ENCODE results near the gene ATP2C2. TPM values are rescaled to one million over a fixed set of nuclear protein-coding genes. Genes with fewer than 3 reads are reported as not detected.

ATP2C2 gene
- total RNA-seq, 1 experiment from 2014 or later, result 4.3 TPM

DNA sequence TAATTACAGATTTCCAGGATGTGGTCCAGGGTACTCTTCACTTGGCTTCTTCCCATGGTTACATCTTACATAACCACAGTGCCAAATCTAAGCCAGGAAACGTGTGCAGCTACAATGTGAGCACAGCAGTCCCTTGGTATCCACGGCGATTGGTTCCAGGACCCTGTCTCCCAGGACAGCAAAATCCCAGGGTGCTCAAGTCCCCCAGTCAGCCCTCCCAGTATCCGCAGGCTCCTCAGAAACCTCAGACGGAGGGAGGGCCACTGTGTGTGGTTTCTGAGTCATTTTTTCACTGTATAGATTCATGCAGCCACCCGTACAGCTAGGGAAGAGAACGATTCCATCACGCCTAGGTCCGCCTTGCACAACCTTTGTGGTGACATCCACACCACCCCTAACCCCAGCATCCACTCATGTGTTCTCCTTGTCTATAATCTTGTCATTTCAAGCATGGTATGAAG lies 11.1 kb upstream of the ATP2C2 start (continued):
- TF ChIP-seq, protein P1, sequence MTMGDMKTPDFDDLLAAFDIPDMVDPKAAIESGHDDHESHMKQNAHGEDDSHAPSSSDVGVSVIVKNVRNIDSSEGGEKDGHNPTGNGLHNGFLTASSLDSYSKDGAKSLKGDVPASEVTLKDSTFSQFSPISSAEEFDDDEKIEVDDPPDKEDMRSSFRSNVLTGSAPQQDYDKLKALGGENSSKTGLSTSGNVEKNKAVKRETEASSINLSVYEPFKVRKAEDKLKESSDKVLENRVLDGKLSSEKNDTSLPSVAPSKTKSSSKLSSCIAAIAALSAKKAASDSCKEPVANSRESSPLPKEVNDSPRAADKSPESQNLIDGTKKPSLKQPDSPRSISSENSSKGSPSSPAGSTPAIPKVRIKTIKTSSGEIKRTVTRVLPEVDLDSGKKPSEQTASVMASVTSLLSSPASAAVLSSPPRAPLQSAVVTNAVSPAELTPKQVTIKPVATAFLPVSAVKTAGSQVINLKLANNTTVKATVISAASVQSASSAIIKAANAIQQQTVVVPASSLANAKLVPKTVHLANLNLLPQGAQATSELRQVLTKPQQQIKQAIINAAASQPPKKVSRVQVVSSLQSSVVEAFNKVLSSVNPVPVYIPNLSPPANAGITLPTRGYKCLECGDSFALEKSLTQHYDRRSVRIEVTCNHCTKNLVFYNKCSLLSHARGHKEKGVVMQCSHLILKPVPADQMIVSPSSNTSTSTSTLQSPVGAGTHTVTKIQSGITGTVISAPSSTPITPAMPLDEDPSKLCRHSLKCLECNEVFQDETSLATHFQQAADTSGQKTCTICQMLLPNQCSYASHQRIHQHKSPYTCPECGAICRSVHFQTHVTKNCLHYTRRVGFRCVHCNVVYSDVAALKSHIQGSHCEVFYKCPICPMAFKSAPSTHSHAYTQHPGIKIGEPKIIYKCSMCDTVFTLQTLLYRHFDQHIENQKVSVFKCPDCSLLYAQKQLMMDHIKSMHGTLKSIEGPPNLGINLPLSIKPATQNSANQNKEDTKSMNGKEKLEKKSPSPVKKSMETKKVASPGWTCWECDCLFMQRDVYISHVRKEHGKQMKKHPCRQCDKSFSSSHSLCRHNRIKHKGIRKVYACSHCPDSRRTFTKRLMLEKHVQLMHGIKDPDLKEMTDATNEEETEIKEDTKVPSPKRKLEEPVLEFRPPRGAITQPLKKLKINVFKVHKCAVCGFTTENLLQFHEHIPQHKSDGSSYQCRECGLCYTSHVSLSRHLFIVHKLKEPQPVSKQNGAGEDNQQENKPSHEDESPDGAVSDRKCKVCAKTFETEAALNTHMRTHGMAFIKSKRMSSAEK (CRISPR knock-in tag; IDR thresholded peaks at IDR 0.05; ENCODE audit: borderline replicate concordance), result no peak
- TF ChIP-seq, protein P2, sequence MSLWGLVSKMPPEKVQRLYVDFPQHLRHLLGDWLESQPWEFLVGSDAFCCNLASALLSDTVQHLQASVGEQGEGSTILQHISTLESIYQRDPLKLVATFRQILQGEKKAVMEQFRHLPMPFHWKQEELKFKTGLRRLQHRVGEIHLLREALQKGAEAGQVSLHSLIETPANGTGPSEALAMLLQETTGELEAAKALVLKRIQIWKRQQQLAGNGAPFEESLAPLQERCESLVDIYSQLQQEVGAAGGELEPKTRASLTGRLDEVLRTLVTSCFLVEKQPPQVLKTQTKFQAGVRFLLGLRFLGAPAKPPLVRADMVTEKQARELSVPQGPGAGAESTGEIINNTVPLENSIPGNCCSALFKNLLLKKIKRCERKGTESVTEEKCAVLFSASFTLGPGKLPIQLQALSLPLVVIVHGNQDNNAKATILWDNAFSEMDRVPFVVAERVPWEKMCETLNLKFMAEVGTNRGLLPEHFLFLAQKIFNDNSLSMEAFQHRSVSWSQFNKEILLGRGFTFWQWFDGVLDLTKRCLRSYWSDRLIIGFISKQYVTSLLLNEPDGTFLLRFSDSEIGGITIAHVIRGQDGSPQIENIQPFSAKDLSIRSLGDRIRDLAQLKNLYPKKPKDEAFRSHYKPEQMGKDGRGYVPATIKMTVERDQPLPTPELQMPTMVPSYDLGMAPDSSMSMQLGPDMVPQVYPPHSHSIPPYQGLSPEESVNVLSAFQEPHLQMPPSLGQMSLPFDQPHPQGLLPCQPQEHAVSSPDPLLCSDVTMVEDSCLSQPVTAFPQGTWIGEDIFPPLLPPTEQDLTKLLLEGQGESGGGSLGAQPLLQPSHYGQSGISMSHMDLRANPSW (CRISPR knock-in tag; conservative IDR thresholded peaks at IDR 0.05; ENCODE audit: low read depth), result no peak
- TF ChIP-seq ZNF121 (CRISPR knock-in tag; IDR thresholded peaks at IDR 0.05), result no peak
- TF ChIP-seq, protein P3, sequence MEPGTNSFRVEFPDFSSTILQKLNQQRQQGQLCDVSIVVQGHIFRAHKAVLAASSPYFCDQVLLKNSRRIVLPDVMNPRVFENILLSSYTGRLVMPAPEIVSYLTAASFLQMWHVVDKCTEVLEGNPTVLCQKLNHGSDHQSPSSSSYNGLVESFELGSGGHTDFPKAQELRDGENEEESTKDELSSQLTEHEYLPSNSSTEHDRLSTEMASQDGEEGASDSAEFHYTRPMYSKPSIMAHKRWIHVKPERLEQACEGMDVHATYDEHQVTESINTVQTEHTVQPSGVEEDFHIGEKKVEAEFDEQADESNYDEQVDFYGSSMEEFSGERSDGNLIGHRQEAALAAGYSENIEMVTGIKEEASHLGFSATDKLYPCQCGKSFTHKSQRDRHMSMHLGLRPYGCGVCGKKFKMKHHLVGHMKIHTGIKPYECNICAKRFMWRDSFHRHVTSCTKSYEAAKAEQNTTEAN (CRISPR knock-in tag; IDR thresholded peaks at IDR 0.05), result no peak

GRCh38 chr16:84358601-84359295 lies 9.6 kb upstream of the ATP2C2 start:
- POLR2A ChIA-PET, result interaction anchor here (0.9 kb wide), 1 partner anchor 11 kb away, joined by 3 read pairs; no protein-coding TSS in a partner anchor
- no peak for TF ChIP-seq TCF7 (CRISPR knock-in tag; IDR thresholded peaks at IDR 0.05; ENCODE audit: low read depth)
- TF ChIP-seq GABPB1 (CRISPR knock-in tag; IDR thresholded peaks at IDR 0.05), result no peak
- TF ChIP-seq CREB1 (CRISPR knock-in tag; IDR thresholded peaks at IDR 0.05), result no peak
- no peak for TF ChIP-seq EMX1 (CRISPR knock-in tag; IDR thresholded peaks at IDR 0.05)
- TF ChIP-seq, protein P4, sequence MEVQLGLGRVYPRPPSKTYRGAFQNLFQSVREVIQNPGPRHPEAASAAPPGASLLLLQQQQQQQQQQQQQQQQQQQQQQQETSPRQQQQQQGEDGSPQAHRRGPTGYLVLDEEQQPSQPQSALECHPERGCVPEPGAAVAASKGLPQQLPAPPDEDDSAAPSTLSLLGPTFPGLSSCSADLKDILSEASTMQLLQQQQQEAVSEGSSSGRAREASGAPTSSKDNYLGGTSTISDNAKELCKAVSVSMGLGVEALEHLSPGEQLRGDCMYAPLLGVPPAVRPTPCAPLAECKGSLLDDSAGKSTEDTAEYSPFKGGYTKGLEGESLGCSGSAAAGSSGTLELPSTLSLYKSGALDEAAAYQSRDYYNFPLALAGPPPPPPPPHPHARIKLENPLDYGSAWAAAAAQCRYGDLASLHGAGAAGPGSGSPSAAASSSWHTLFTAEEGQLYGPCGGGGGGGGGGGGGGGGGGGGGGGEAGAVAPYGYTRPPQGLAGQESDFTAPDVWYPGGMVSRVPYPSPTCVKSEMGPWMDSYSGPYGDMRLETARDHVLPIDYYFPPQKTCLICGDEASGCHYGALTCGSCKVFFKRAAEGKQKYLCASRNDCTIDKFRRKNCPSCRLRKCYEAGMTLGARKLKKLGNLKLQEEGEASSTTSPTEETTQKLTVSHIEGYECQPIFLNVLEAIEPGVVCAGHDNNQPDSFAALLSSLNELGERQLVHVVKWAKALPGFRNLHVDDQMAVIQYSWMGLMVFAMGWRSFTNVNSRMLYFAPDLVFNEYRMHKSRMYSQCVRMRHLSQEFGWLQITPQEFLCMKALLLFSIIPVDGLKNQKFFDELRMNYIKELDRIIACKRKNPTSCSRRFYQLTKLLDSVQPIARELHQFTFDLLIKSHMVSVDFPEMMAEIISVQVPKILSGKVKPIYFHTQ (CRISPR knock-in tag; IDR thresholded peaks at IDR 0.05), result no peak
- TF ChIP-seq NFE2L1 (CRISPR knock-in tag; IDR thresholded peaks at IDR 0.05), result no peak
- no peak for TF ChIP-seq ZBTB21 (CRISPR knock-in tag; IDR thresholded peaks at IDR 0.05; ENCODE audit: borderline replicate concordance)
- TF ChIP-seq ELF4 (CRISPR knock-in tag; IDR thresholded peaks at IDR 0.05; ENCODE audit: low read depth), result no peak
- TF ChIP-seq PRRX2 (CRISPR knock-in tag; IDR thresholded peaks at IDR 0.05), result no peak
- TF ChIP-seq TEAD1 (CRISPR knock-in tag; IDR thresholded peaks at IDR 0.05), result no peak
- no peak for TF ChIP-seq JAZF1 (CRISPR knock-in tag; IDR thresholded peaks at IDR 0.05)
- no peak for TF ChIP-seq FOXJ3 (CRISPR knock-in tag; IDR thresholded peaks at IDR 0.05; ENCODE audit: borderline replicate concordance)
- TF ChIP-seq TP53 (CRISPR knock-in tag; IDR thresholded peaks at IDR 0.05), result no peak
- TF ChIP-seq SOX15 (CRISPR knock-in tag; IDR thresholded peaks at IDR 0.05), result no peak
- Mint-ChIP-seq H3K27me3 (ENCODE audit: low read depth) (no peaks in the 10 kb centered on the region), H3K36me3 (no peaks in the 10 kb centered on the region), H3K9me3 (no peaks in the 10 kb centered on the region), H3K27ac (no peak overlapping the region), H3K4me3 (no peak overlapping the region), H3K4me1 (peaks cover 14% of the 10 kb centered on the region)
- no peak for DNase-seq (ENCODE audit: low spot score)
- CTCF ChIA-PET, result no interaction called here
- ATAC-seq, result no peak

Measured in WTC11 (cell line).